Colonic mucosa (tissue), 4 donors: ENCODE data around the gene LRRC18. TPM values are rescaled to one million over a fixed set of nuclear protein-coding genes. Genes with fewer than 3 reads are reported as not detected.

Experiments
- DNase-seq: peaks from one replicate; pipeline ENCODE4 v3.0.0-alpha.2; 2020
- H3K27ac ChIP-seq: fragments of 200-600 bp; one replicate; pipeline ENCODE4 v1.8.0; 2021
- H3K27me3 ChIP-seq: fragments of 200-600 bp; one replicate; pipeline ENCODE4 v1.8.0; 2021
- H3K36me3 ChIP-seq: fragments of 200-600 bp; one replicate; pipeline ENCODE4 v1.8.0; 2021
- H3K4me1 ChIP-seq: fragments of 200-600 bp; one replicate; pipeline ENCODE4 v1.8.0; 2021; ENCODE audit warnings: mild to moderate bottlenecking
- H3K4me3 ChIP-seq: fragments of 200-600 bp; one replicate; pipeline ENCODE4 v1.8.0; 2021
- H3K9ac ChIP-seq, 2 donors: one replicate each; pipeline ENCODE4 v1.7.0; 2013; ENCODE audit warnings: control low read depth in 2 of 2, low read depth in 2 of 2, low read length in 2 of 2
- H3K9me3 ChIP-seq: fragments of 200-600 bp; one replicate; pipeline ENCODE4 v1.8.0; 2021
- CTCF ChIP-seq: fragments of 200-600 bp; IDR thresholded peaks from one replicate; pipeline ENCODE4 v1.8.0; 2022; ENCODE audit warnings: antibody characterized with exemption, mild to moderate bottlenecking
- intact Hi-C: fragments of 100-400 bp; cut with DNase I; formaldehyde crosslinking; loops from one replicate; pipeline ENCODE4 v1.14.1; 2022
- total RNA-seq, 2 donors: library from RNA; stranded (reverse); fragmentation: NEBNext Ultra II Directional in 1 of 2; extraction: Animal tissue kit (Norgen Biotek cat#: 25700) in 1 of 2; gene quantifications; one replicate each; pipeline ENCODE4 v1.2.1, GENCODE V29; 2021
- donor health status: healthy.
- donor health status: DM: no; HTN: no; CAD: no.
- donor health status: DM: no; HTN: no; CAD: no.

The LRRC18 gene
- total RNA-seq, result not detected

GRCh38 chr10:48939790-48940325 lies at the start of gene LRRC18:
TSS of gene LRRC18 (minus strand) at chr10:48939840. CDS start at chr10:48914155, 25,685 bp downstream.
- Histone ChIP-seq H3K9ac (no peak within 1 kb of the TSS), H3K27me3 (no peaks in the 10 kb centered on the region), H3K4me1 (no peaks in the 10 kb centered on the region), H3K36me3 (no peaks in the 10 kb centered on the region), H3K27ac (no peak within 1 kb of the TSS), H3K9me3 (no peaks in the 10 kb centered on the region), H3K4me3 (no peak within 1 kb of the TSS)
- intact Hi-C loops, result no loop called here
- TF ChIP-seq CTCF, result no peak
- no peak for DNase-seq

GRCh38 chr10:48985621-48986158 lies 46.0 kb upstream of the LRRC18 start:
- no peak for TF ChIP-seq CTCF
- no peak overlapping the region for H3K4me3 ChIP-seq
- DNase-seq, result no peak
- no peaks in the 10 kb centered on the region for H3K36me3 ChIP-seq
- H3K27ac ChIP-seq, result no peak overlapping the region
- intact Hi-C loops, result loop anchor here (10.0 kb wide), 1 partner anchor 529 kb away; no protein-coding TSS in a partner anchor
- H3K27me3 ChIP-seq, result no peaks in the 10 kb centered on the region
- H3K4me1 ChIP-seq, result no peaks in the 10 kb centered on the region
- H3K9ac ChIP-seq, result no peak overlapping the region
- H3K9me3 ChIP-seq, result no peaks in the 10 kb centered on the region

- intact Hi-C loops, result loop anchor here (5.0 to 10.0 kb wide), 2 partner anchors 179 to 531 kb away; no protein-coding TSS in a partner anchor
- H3K4me1 ChIP-seq, result no peaks in the 10 kb centered on the region
- no peak overlapping the region for H3K9ac ChIP-seq
- H3K4me3 ChIP-seq, result no peak overlapping the region
- H3K27me3 ChIP-seq, result no peaks in the 10 kb centered on the region
- no peaks in the 10 kb centered on the region for H3K36me3 ChIP-seq
- no peak overlapping the region for H3K27ac ChIP-seq
- DNase-seq, result no peak
- TF ChIP-seq CTCF, result no peak
- H3K9me3 ChIP-seq, result no peaks in the 10 kb centered on the region
These were observed 44.2 kb upstream of the LRRC18 start for GRCh38 chr10:48983648-48984351.

GRCh38 chr10:48982584-48982983 lies 42.9 kb upstream of the LRRC18 start:
- H3K9ac ChIP-seq, result no peak overlapping the region
- H3K9me3 ChIP-seq, result no peaks in the 10 kb centered on the region
- no peaks in the 10 kb centered on the region for H3K27me3 ChIP-seq
- no peaks in the 10 kb centered on the region for H3K4me1 ChIP-seq
- no peak overlapping the region for H3K4me3 ChIP-seq
- no peak for DNase-seq
- intact Hi-C loops, result loop anchor here (5.0 to 10.0 kb wide), 2 partner anchors 180 to 532 kb away; no protein-coding TSS in a partner anchor
- H3K36me3 ChIP-seq, result no peaks in the 10 kb centered on the region
- TF ChIP-seq CTCF, result no peak
- no peak overlapping the region for H3K27ac ChIP-seq

GRCh38 chr10:48981310-48981907 lies 41.8 kb upstream of the LRRC18 start:
- peak; percentile 74 for TF ChIP-seq CTCF
- no peaks in the 10 kb centered on the region for H3K9me3 ChIP-seq
- no peak overlapping the region for H3K4me3 ChIP-seq
- no peak overlapping the region for H3K9ac ChIP-seq
- peak; percentile 51 for DNase-seq
- H3K27me3 ChIP-seq, result no peaks in the 10 kb centered on the region
- intact Hi-C loops, result loop anchor here (5.0 to 10.0 kb wide), 2 partner anchors 181 to 533 kb away; no protein-coding TSS in a partner anchor
- H3K27ac ChIP-seq, result no peak overlapping the region
- no peaks in the 10 kb centered on the region for H3K4me1 ChIP-seq
- no peaks in the 10 kb centered on the region for H3K36me3 ChIP-seq
